VCaP (cell line): ENCODE measurements around the gene BTAF1.

Experiments
- H3K27ac ChIP-seq: fragments of 450-650 bp; 2 replicates; pipeline ENCODE4 v1.5.1; 2017
- TF ChIP-seq, protein P1 (sequence below): fragments of 450-650 bp; conservative IDR thresholded peaks from 2 replicates; pipeline ENCODE4 v1.5.1; 2017; ENCODE audit warnings: mild to moderate bottlenecking, moderate library complexity

BTAF1 gene

DNA sequence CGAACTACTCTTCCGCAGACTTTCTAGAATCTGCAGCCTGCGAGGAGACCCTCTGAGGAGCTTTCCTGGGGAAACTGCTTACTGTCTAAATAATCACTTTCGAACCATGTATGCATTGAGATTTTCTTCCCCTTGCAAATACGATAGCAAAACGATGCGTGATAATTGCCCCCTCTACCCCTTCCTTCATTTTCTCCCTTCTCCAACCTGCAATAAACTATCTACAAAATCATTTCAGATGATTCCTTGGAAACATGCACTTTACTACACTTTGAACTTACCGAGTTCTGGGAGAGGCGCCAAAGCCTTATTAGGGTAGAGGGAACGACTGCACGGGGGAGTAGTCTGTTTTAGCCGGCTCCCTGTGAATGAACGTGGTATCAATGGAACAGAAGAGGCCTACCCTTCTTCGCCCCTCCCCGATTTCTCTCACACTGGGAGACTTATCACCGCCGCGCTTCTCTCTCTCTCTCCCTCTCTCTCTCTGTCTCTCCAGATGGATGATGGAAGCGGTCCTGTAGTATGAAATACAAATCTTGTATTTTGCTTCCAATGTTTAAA, 14.4 kb upstream of the BTAF1 start, which contains the start of gene FGFBP3:
Gene FGFBP3 (minus strand): TSS at position 370 of the 561 bp plus-strand sequence. CDS start 517 bp downstream, outside the sequence.
- H3K27ac ChIP-seq = peak within 1 kb of the TSS; percentile 75
- TF ChIP-seq, protein P1, sequence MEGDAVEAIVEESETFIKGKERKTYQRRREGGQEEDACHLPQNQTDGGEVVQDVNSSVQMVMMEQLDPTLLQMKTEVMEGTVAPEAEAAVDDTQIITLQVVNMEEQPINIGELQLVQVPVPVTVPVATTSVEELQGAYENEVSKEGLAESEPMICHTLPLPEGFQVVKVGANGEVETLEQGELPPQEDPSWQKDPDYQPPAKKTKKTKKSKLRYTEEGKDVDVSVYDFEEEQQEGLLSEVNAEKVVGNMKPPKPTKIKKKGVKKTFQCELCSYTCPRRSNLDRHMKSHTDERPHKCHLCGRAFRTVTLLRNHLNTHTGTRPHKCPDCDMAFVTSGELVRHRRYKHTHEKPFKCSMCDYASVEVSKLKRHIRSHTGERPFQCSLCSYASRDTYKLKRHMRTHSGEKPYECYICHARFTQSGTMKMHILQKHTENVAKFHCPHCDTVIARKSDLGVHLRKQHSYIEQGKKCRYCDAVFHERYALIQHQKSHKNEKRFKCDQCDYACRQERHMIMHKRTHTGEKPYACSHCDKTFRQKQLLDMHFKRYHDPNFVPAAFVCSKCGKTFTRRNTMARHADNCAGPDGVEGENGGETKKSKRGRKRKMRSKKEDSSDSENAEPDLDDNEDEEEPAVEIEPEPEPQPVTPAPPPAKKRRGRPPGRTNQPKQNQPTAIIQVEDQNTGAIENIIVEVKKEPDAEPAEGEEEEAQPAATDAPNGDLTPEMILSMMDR = peak; percentile 25; the same call in 1 of the 2 replicates

DNA sequence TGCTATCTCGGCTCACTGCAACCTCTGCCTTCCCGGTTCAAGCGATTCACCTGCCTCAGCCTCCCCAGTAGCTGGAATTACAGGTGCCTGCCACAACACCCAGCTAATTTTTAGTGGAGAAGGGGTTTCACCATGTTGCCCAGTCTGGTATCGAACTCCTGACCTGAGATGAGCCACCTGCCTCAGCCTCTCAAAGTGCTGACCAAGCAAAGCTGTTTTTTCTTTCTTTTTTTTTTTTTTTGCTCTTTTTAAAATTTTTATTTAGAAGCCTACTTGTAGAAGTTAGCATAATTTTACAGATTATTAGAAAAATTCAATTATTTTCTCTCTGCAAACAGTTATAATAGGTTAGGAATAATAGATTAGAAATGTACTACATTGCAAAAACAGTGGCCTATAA, 13.1 kb upstream of the BTAF1 start:
- TF ChIP-seq, protein P1 = no peak
- no peak overlapping the region for H3K27ac ChIP-seq

DNA sequence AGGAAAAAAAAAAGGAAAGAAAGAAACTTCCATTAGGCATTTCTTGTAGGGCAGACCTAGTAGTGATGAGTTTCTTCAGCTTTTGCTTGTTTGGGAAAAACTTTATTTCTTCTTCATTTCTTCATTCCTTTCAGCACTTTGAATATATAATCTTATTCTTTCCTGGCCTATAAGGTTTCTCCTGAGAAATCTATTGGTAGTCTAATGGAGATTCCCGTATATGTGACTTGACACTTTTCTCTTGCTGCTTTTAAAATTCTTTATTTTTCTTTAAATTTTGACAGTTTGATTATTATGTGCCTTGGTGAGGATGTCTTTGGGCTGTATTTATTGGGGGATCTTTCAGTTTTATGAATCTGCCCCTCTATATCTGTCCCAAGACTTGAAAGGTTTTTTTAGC, 3.9 kb upstream of the BTAF1 start:
- no peak overlapping the region for H3K27ac ChIP-seq
- TF ChIP-seq, protein P1 = no peak

DNA sequence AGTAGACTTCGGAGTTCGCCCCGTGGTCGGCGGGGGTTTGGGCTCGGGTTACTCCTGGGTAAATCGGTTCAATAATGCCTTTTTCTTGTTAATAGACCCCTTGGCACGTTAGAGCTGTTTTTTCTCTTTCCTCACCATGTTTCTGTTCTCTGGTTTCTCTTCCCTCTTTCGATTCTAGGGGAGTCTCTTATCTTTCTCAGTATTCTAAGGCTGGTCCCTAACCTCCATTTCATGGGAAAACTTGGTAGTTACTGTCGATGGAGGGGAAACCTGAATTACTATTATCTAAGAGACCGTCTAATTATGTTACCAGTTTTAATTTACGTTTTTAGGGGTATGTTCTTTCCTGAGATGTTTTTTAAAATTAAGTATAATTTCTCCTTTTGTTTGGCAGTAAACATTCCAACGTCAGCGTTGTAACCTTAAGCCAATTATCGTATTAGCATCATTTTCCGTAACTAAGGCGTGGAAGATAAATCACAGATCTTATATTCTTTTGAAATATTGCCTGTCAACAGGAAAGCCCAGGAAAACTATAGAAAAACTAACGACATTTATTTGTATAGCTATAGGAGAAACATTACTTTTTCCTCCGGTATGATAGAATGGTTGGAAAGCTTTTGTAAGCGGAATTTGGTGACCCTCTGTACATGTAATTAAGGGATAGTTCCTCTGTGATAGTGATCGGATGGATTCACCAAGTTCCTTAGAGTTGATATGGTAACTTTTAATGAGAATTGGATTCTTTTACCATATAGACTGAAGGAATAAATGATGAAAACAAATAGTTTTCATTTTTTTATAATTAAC, 847 bp downstream of the BTAF1 start:
- peak overlapping the region; percentile 85 for H3K27ac ChIP-seq
- TF ChIP-seq, protein P1 = no peak

DNA sequence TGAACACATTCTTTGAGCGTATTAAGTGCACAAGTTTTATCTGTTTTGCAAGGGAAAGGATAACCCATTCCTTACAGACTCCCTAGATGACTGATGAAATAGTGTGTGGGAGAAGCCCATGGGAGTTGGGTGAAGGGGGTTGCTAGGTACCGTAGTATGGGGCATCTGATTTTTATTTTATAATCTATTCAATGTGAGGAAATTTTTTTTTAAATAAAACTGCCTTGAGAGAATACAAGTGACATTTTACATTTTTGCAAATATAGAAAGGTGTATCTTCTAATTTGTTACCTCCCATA, 1.4 kb downstream of the BTAF1 start:
- peak overlapping the region; percentile 85; the same call in 1 of the 2 replicates for H3K27ac ChIP-seq
- TF ChIP-seq, protein P1 = no peak

DNA sequence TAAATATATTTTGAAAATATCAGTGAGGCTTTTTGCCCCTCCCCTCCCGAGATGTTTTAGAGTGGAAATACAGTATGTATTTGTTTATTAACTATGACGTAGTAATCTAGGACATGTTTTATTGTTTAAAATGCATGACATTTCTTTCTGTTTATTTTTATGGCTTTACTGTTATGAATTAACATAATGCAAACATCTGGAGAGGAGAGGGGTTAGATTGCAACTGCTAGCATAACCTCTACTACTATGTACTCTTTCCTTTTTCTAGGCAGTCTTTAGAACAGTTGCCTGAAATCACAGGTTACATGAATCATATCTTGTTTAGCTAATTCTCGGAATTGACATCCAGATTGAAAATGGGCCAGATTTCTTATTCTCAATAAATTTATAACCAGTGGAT, 7.4 kb downstream of the BTAF1 start:
- TF ChIP-seq, protein P1 = no peak
- H3K27ac ChIP-seq = peak overlapping the region; percentile 8; the same call in 1 of the 2 replicates

DNA sequence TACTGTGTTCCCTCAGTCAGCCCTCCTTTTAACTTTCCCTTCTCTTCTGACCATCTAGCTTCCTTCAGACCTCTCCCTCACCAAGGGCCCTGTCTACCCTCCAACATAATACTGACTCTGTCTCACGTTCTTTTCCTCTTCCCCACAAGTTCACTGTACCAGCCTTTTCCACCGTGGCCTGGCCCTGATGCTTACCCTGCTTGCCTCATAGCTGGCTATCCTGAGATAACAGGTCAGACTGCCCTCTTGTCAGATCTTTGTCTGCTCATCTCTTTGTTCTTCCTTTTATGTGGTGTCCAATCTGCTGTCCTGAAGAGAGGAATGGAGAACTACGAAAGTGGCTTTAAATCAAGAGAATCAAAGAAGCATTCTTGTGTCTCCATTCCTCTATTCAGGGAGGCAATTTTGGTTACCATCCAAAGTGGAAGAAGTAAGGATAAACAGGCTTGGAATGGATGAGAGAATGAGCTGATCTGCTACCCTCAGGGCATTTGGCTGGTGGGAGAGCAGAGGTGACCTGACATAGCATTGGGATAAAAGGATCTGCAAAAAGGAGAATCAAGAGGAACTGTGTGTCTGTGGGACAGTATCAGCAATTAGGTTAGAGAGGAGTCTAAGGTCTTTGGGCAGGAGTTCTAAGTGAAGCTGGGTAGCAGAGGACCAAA, 8.1 kb downstream of the BTAF1 start:
- TF ChIP-seq, protein P1 = no peak
- peak overlapping the region; percentile 8; the same call in 1 of the 2 replicates for H3K27ac ChIP-seq
